Motor neuron (in vitro differentiated cells): ENCODE results near the gene MPP7. TPM values are rescaled to one million over a fixed set of nuclear protein-coding genes. Genes with fewer than 3 reads are reported as not detected.

Experiments
- ATAC-seq, 8 experiments: fragments of 200-7000 bp; cut with Tn5 transposase; replicated peaks in 6 of 8; 2 replicates each; pipeline ENCODE4 v1.8.0; 2021; ENCODE audit warnings: mild to moderate bottlenecking in 8 of 8, moderate library complexity in 8 of 8
- H3K27ac ChIP-seq, 2 donors: fragments of 250-450 bp; sonication (Bioruptor Pico); 2 replicates each; pipeline ENCODE4 v1.9.0; 2021; ENCODE audit warnings: antibody characterized with exemption in 2 of 2, mild to moderate bottlenecking in 2 of 2, moderate library complexity in 1 of 2
- H3K4me1 ChIP-seq, 2 donors: fragments of 250-450 bp; sonication (Bioruptor Pico); replicated peaks in 1 of 2; 2 replicates each; pipeline ENCODE4 v1.6.1; 2021; ENCODE audit warnings: antibody characterized with exemption in 2 of 2, mild to moderate bottlenecking in 2 of 2, moderate library complexity in 1 of 2
- H3K4me3 ChIP-seq, 5 donors: fragments of 250-450 bp; sonication (Bioruptor Pico); 2 replicates each; pipeline ENCODE4 v1.9.0; 2021; ENCODE audit warnings: antibody characterized with exemption in 5 of 5, mild to moderate bottlenecking in 5 of 5, moderate library complexity in 4 of 5
- WGBS, 10 experiments: fragments of 450-650 bp; shearing (Covaris generic); methylation state at CpG; one replicate each; pipeline ENCODE4 v1.0.0; 2022; 5-methylcytosine and 5-hydroxymethylcytosine counted together
- in situ Hi-C, 9 experiments: fragments of 400-800 bp; cut with MboI; loops; one replicate each; pipeline ENCODE4 v1.15.0; 2021; ENCODE audit warnings: low sequenced_read_pairs in 9 of 9, low pct_unique_long_range_greater_than_20kb in 2 of 9; ENCODE audit not compliant: unreplicated experiment in 9 of 9
- total RNA-seq, 8 experiments: library from RNA; unstranded; fragments of 300-600 nt; gene quantifications; 2 replicates each; pipeline versions ENCODE4 v1.2.3 to v1.2.4, GENCODE V29; 2022

MPP7 gene
- total RNA-seq, 8 experiments from 2014 or later = 0.20 to 2.6 (median 1.6) TPM

GRCh38 chr10:28279878-28280277 lies 23.0 kb downstream of the MPP7 start:
- ATAC-seq = no peak
- WGBS, 10 experiments = 40 to 100% (median 91%) methylated on average over 1 to 4 of the region's 4 CpGs; no CpG with 5 or more reads in 4 of the 10 experiments
- peaks cover 0 to 7% of the 10 kb centered on the region in 2 donors for H3K4me1 ChIP-seq
- in situ Hi-C loops = no loop called here
- no peak overlapping the region for H3K4me3 ChIP-seq
- H3K27ac ChIP-seq = no peak overlapping the region

GRCh38 chr10:28278842-28279241 lies 24.0 kb downstream of the MPP7 start:
- in situ Hi-C loops = no loop called here
- Histone ChIP-seq H3K4me3 (no peak overlapping the region), H3K4me1 (peaks cover 0 to 4% of the 10 kb centered on the region in 2 donors), H3K27ac (no peak overlapping the region)
- ATAC-seq = no peak
- WGBS, 10 experiments = 14 to 100% (median 77%) methylated on average over 1 to 4 of the region's 4 CpGs

DNA sequence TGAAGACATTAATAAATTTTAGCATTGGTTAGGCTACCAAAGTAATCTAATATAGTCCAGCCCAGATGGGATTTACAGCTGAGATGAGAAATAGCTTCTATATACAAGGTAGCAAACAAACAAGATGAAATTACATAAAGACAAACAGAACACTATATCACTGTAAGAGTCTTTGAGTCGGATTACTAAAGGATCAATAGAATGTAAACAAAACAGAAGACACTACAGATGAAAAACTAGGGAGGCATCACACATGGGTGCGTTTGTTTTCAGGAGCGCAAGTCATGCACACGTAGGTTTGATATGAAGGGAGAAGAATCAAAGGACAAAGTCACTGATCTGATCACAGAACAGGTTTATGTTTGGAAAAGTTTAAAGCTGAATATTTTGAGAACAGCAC lies 26.5 kb downstream of the MPP7 start:
- in situ Hi-C loops = no loop called here
- H3K27ac ChIP-seq = no peak overlapping the region
- WGBS, 10 experiments = 50 to 100% (median 85%) methylated on average over 2 to 4 of the region's 4 CpGs; no CpG with 5 or more reads in 1 of the 10 experiments
- H3K4me3 ChIP-seq = no peak overlapping the region
- no peak for ATAC-seq
- peaks cover 0 to 4% of the 10 kb centered on the region in 2 donors for H3K4me1 ChIP-seq

DNA sequence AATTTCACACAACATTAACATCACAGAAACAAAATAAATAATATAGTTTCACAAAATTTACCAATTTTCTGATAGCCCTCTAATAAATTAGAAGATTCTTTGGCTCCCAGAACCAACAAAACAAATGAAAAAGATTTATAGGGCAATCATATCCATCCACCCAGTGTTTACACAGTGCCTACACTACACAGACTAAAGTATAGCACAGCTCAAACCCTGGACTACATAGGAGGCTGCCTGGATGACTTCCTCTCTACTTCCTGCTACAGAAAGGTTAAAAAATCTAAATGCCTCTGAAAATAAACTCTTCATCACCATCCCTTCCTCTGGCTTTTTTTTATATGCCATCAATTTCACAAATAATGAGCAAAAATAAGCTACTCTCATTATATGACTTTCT lies 28.4 kb downstream of the MPP7 start:
- in situ Hi-C loops = loop anchor here in 1 of 9 experiments (25.0 kb wide), 1 partner anchor 113 kb away; no protein-coding TSS in a partner anchor
- no peak for ATAC-seq
- Histone ChIP-seq H3K27ac (no peak overlapping the region), H3K4me3 (no peak overlapping the region), H3K4me1 (no peaks in the 10 kb centered on the region)

GRCh38 chr10:28273343-28273742 lies 29.5 kb downstream of the MPP7 start:
- H3K4me3 ChIP-seq = no peak overlapping the region
- ATAC-seq = no peak
- in situ Hi-C loops = loop anchor here in 1 of 9 experiments (25.0 kb wide), 1 partner anchor 114 kb away; no protein-coding TSS in a partner anchor
- WGBS, 10 experiments = 10 to 100% (median 93%) methylated on average over 3 to 5 of the region's 5 CpGs; no CpG with 5 or more reads in 2 of the 10 experiments
- no peak overlapping the region for H3K27ac ChIP-seq
- H3K4me1 ChIP-seq = no peaks in the 10 kb centered on the region

DNA sequence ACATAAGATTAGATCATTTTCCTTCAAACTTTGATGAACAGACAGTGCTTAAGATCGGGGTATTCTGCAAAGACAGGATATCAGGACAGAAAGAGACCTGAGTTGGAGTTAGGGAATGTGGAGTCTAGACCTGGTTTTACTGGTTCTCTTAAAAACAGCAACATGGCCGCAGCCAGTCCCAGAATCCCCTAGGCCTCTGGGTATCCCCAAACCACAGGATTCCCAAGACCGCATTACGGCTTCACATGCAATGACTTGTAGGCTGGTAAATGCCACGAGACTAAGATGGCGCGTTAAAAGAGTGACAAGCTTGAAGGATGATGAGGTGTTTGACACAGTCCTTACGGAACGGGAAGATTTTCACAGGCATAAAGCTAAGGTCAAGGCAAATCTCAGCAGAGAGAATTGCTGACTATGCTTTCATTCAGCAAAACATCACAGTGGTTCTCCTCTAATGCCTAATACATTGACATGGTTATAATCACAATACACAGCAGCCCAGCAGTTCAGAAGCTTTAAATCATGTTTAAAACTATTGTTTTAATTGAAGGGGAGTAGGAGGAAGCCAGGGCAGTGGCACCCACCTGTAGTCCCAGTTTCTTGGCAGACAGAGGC lies 32.9 kb downstream of the MPP7 start:
- no peak overlapping the region for H3K27ac ChIP-seq
- H3K4me3 ChIP-seq = no peak overlapping the region
- 0 to 100% (median 82%) methylated on average over 1 to 9 of the region's 9 CpGs; no CpG with 5 or more reads in 1 of the 10 experiments for WGBS, 10 experiments
- no peak for ATAC-seq
- H3K4me1 ChIP-seq = no peaks in the 10 kb centered on the region
- in situ Hi-C loops = loop anchor here in 2 of 9 experiments (10.0 to 25.0 kb wide), 2 partner anchors 115 to 117 kb away; no protein-coding TSS in a partner anchor

DNA sequence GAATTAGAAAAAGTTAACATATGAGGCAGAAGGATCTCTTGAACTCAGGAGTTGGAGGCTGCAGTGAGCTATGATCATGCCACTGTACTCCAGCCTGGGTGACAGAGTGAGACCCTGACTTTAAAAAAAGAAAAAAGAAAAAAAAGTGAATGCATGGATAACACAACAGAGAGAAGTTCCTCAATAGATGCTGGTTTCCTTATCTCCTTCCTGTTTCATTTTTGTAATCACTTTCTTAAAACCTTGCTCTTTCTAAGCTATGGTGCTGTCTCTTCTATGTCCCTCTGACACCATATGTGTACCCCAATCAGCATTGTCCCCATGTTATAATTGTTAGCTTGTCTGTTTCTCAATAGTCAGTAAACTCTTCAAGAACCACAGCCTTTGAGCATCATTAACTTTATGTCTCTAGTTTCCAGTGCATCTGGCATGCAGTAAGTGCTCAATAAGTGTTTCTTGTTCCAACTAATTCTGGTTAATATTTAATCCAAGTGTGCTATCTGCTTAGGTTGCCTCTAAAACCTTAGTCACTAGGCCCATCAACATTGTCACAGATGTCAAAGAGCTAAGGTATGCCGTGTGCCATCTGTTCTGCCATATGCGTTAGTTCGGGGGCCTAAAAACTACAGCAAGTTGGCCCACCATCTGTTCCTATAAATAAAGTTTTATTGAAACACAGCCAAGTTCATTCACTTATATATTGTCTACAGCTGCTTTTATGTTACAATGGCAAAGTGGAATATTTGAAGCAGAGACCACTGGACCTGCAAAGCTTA lies 36.2 kb downstream of the MPP7 start:
- Histone ChIP-seq H3K4me1 (no peaks in the 10 kb centered on the region), H3K4me3 (no peak overlapping the region), H3K27ac (no peak overlapping the region)
- 65 to 100% (median 86%) methylated on average over 1 to 3 of the region's 3 CpGs; no CpG with 5 or more reads in 3 of the 10 experiments for WGBS, 10 experiments
- ATAC-seq = no peak
- in situ Hi-C loops = loop anchor here in 2 of 9 experiments (10.0 to 25.0 kb wide), 2 partner anchors 118 to 121 kb away; no protein-coding TSS in a partner anchor

DNA sequence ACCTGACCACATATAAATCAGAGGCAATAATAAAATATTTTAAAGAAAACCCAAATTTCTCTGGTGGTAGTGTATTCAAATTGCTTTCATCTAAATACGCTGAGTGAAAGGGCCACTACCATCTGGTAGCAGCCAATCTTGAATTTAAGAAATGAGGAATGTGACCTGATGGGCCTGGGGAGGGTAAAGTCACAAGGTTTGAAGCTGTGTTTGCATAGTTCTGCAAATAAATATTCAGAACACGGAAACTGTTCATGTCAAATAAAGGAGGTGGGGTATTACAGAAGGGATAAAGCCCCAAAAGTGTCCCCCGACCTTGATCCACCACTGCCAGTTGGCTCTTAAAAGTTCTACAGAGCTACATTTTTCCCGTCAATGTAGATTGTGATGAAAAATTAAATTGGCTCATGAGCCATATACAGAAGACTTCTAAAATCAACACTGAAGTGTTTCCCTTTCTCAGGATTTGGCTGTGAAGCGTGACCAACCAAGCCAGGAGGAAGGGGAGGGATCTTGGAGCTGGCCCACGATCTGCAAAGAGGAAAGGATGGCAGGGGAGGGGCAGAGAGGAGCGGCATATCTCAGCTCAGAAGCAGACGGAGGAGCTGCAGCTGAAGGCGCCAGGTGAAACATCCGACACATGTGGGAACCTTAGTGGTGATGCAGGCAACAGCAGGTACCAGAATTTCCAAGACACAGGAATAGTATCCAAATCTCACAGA lies 39.6 kb downstream of the MPP7 start:
- Histone ChIP-seq H3K4me3 (no peak overlapping the region), H3K27ac (no peak overlapping the region), H3K4me1 (no peaks in the 10 kb centered on the region)
- ATAC-seq = peak in 1 of 8 experiments; percentile 35
- in situ Hi-C loops = loop anchor here in 2 of 9 experiments (10.0 to 25.0 kb wide), 2 partner anchors 122 to 124 kb away; no protein-coding TSS in a partner anchor
- WGBS, 10 experiments = 48 to 100% (median 80%) methylated on average over 1 to 10 of the region's 10 CpGs; no CpG with 5 or more reads in 1 of the 10 experiments

GRCh38 chr10:28256776-28257175 lies 46.1 kb downstream of the MPP7 start:
- in situ Hi-C loops = loop anchor here in 3 of 9 experiments (10.0 to 25.0 kb wide), 3 partner anchors 118 to 131 kb away; no protein-coding TSS in a partner anchor
- ATAC-seq = no peak
- WGBS, 10 experiments = 29 to 100% (median 93%) methylated on average over 1 to 2 of the region's 2 CpGs
- Histone ChIP-seq H3K27ac (no peak overlapping the region), H3K4me1 (peaks cover 0 to 7% of the 10 kb centered on the region in 2 donors), H3K4me3 (no peak overlapping the region)

GRCh38 chr10:28254290-28254985 lies 48.4 kb downstream of the MPP7 start:
- in situ Hi-C loops = loop anchor here in 3 of 9 experiments (10.0 to 25.0 kb wide), 3 partner anchors 120 to 133 kb away; no protein-coding TSS in a partner anchor
- ATAC-seq = peak in 7 of 8 experiments; percentile 44 to 94 (median 74)
- Histone ChIP-seq H3K27ac (no peak overlapping the region), H3K4me3 (no peak overlapping the region), H3K4me1 (peaks cover 0 to 7% of the 10 kb centered on the region in 2 donors)
- WGBS, 10 experiments = 0 to 72% (median 58%) methylated on average over 2 to 6 of the region's 6 CpGs

GRCh38 chr10:28253169-28253785 lies 49.6 kb downstream of the MPP7 start:
- WGBS, 10 experiments = 9 to 100% (median 91%) methylated on average over 2 to 11 of the region's 11 CpGs
- no peak for ATAC-seq
- in situ Hi-C loops = loop anchor here in 3 of 9 experiments (10.0 to 25.0 kb wide), 3 partner anchors 122 to 134 kb away; no protein-coding TSS in a partner anchor
- no peak overlapping the region for H3K4me3 ChIP-seq
- peaks cover 0 to 7% of the 10 kb centered on the region in 2 donors for H3K4me1 ChIP-seq
- no peak overlapping the region for H3K27ac ChIP-seq
